KBM-7 (cell line): ENCODE measurements around the gene ANKS3.

Source experiments
- DNase-seq: peaks from one replicate; pipeline ENCODE4 v3.0.0-alpha.2; 2015
- in situ Hi-C: fragments of 300-500 bp; cut with MboI; formaldehyde crosslinking; loops from 2 replicates; pipeline ENCODE4 v1.14.3; 2020; ENCODE audit warnings: low sequenced_read_pairs, low pct_unique_long_range_greater_than_20kb, mixed read lengths

ANKS3 gene

GRCh38 chr16:4734730-4735535 is 862 bp upstream of the ANKS3 start:
- in situ Hi-C loops = no loop called here
- DNase-seq = peak; percentile 78

GRCh38 chr16:4733747-4734062 is 366 bp downstream of the ANKS3 start:
- in situ Hi-C loops = no loop called here
- DNase-seq = no peak

GRCh38 chr16:4733211-4733742 is 794 bp downstream of the ANKS3 start:
- no peak for DNase-seq
- in situ Hi-C loops = no loop called here

GRCh38 chr16:4729876-4730275 is 4.2 kb downstream of the ANKS3 start:
- no peak for DNase-seq
- in situ Hi-C loops = no loop called here

GRCh38 chr16:4728676-4729075 is 5.4 kb downstream of the ANKS3 start:
- no peak for DNase-seq
- in situ Hi-C loops = no loop called here

GRCh38 chr16:4726616-4727015 is 7.5 kb downstream of the ANKS3 start:
- no peak for DNase-seq
- in situ Hi-C loops = no loop called here

- DNase-seq = no peak
- in situ Hi-C loops = no loop called here
Measured at GRCh38 chr16:4724661-4725270, 9.3 kb downstream of the ANKS3 start.

- in situ Hi-C loops = no loop called here
- DNase-seq = no peak
Measured at GRCh38 chr16:4723071-4723767, 10.9 kb downstream of the ANKS3 start.

GRCh38 chr16:4718466-4718865 is 15.6 kb downstream of the ANKS3 start:
- no peak for DNase-seq
- in situ Hi-C loops = no loop called here

- in situ Hi-C loops = no loop called here
- no peak for DNase-seq
Measured at GRCh38 chr16:4714996-4715395, 19.1 kb downstream of the ANKS3 start.

GRCh38 chr16:4713663-4714501 is 20.2 kb downstream of the ANKS3 start:
- in situ Hi-C loops = no loop called here
- no peak for DNase-seq

GRCh38 chr16:4709481-4709880 is 24.6 kb downstream of the ANKS3 start:
- in situ Hi-C loops = no loop called here
- DNase-seq = no peak

- in situ Hi-C loops = no loop called here
Measured at GRCh38 chr16:4706871-4707270, 27.2 kb downstream of the ANKS3 start.

GRCh38 chr16:4704913-4705312 is 29.2 kb downstream of the ANKS3 start:
- in situ Hi-C loops = no loop called here
- no peak for DNase-seq

More at GRCh38 chr16:4706871-4707270, 27.2 kb downstream of the ANKS3 start:
- no peak for DNase-seq

GRCh38 chr16:4704491-4704890 is 29.6 kb downstream of the ANKS3 start:
- in situ Hi-C loops = no loop called here
- no peak for DNase-seq

- in situ Hi-C loops = no loop called here
- no peak for DNase-seq
Measured at GRCh38 chr16:4703906-4704305, 30.2 kb downstream of the ANKS3 start.

GRCh38 chr16:4702466-4702808 is 31.6 kb downstream of the ANKS3 start:
- DNase-seq = no peak
- in situ Hi-C loops = no loop called here

- no peak for DNase-seq
- in situ Hi-C loops = no loop called here
Measured at GRCh38 chr16:4701791-4702465, 32.1 kb downstream of the ANKS3 start.
